Neutrophil (primary cell): Measurements from ENCODE around the gene PTRH2.

Experiments
- H3K27ac ChIP-seq: fragments of 200-600 bp; sonication (generic); 2 replicates; pipeline ENCODE4 v1.5.1; 2016; ENCODE audit warnings: mild to moderate bottlenecking, moderate library complexity
- H3K27me3 ChIP-seq: fragments of 200-600 bp; sonication (generic); 2 replicates; pipeline ENCODE4 v1.6.0; 2016; ENCODE audit warnings: mild to moderate bottlenecking
- H3K36me3 ChIP-seq: fragments of 200-600 bp; sonication (generic); 2 replicates; pipeline ENCODE4 v1.5.1; 2017
- H3K4me1 ChIP-seq, 2 experiments: fragments of 200-600 bp in 1 of 2; sonication (generic) in 1 of 2; 1 replicate in 1 of 2; 2 replicates in 1 of 2; pipeline versions ENCODE4 v1.5.1 to v1.6.1; 2013 to 2016; ENCODE audit warnings: low read depth in 1 of 2, low read length in 1 of 2, mild to moderate bottlenecking in 1 of 2, moderate library complexity in 1 of 2; ENCODE audit not compliant: control insufficient read depth in 1 of 2, insufficient read depth in 1 of 2
- H3K4me3 ChIP-seq, 2 experiments: fragments of 200-600 bp in 1 of 2; sonication (generic) in 1 of 2; 1 replicate in 1 of 2; 2 replicates in 1 of 2; pipeline ENCODE4 v1.5.1; 2013 to 2016; ENCODE audit warnings: low read depth in 1 of 2, low read length in 1 of 2, mild to moderate bottlenecking in 1 of 2, moderate library complexity in 1 of 2
- H3K9me3 ChIP-seq: fragments of 200-600 bp; sonication (generic); 2 replicates; pipeline ENCODE4 v1.5.1; 2016
- TF ChIP-seq, protein P1 (sequence below): fragments of 200-600 bp; sonication (generic); IDR thresholded peaks from 2 replicates; pipeline ENCODE4 v1.5.1; 2016; ENCODE audit warnings: antibody characterized with exemption

Gene PTRH2

GRCh38 chr17:59722623-59723022, 15.4 kb upstream of the PTRH2 start:
- H3K9me3 ChIP-seq, result no peaks in the 10 kb centered on the region
- peak overlapping the region in 1 of 2 experiments; percentile 72 for H3K4me3 ChIP-seq
- TF ChIP-seq, protein P1, sequence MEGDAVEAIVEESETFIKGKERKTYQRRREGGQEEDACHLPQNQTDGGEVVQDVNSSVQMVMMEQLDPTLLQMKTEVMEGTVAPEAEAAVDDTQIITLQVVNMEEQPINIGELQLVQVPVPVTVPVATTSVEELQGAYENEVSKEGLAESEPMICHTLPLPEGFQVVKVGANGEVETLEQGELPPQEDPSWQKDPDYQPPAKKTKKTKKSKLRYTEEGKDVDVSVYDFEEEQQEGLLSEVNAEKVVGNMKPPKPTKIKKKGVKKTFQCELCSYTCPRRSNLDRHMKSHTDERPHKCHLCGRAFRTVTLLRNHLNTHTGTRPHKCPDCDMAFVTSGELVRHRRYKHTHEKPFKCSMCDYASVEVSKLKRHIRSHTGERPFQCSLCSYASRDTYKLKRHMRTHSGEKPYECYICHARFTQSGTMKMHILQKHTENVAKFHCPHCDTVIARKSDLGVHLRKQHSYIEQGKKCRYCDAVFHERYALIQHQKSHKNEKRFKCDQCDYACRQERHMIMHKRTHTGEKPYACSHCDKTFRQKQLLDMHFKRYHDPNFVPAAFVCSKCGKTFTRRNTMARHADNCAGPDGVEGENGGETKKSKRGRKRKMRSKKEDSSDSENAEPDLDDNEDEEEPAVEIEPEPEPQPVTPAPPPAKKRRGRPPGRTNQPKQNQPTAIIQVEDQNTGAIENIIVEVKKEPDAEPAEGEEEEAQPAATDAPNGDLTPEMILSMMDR, result no peak
- H3K4me1 ChIP-seq, result peaks cover 66 to 87% of the 10 kb centered on the region in 2 experiments
- peak overlapping the region; percentile 98 for H3K27ac ChIP-seq
- peaks cover 2% of the 10 kb centered on the region for H3K36me3 ChIP-seq
- no peaks in the 10 kb centered on the region for H3K27me3 ChIP-seq

- Histone ChIP-seq H3K9me3 (no peaks in the 10 kb centered on the region), H3K27me3 (no peaks in the 10 kb centered on the region), H3K4me3 (no peak overlapping the region), H3K27ac (peak overlapping the region; percentile 50), H3K4me1 (peaks cover 50 to 74% of the 10 kb centered on the region in 2 experiments), H3K36me3 (peaks cover 9% of the 10 kb centered on the region)
- TF ChIP-seq, protein P1, result no peak
Observed at GRCh38 chr17:59719526-59719925, 12.3 kb upstream of the PTRH2 start.

DNA sequence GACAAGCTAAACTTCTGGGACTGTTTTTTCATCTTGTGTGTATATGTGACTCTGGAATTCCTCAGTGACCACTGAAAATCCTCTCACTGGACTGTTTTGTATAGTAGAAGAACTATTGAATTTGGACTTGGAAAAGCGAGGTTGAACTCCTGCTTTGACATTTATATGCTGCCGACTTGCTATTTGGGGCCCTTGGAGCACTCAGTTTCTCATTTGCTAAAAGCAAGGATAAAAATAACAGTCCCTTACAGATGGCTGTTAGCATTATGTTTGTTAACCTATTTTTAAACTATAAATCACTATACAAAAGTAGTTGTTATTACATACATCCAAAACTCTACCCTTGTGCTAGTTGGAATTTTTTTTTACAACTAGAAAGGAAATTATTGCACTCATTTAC, 9.2 kb upstream of the PTRH2 start:
- H3K27me3 ChIP-seq, result no peaks in the 10 kb centered on the region
- H3K27ac ChIP-seq, result peak overlapping the region; percentile 52
- H3K36me3 ChIP-seq, result peaks cover 15% of the 10 kb centered on the region
- no peaks in the 10 kb centered on the region for H3K9me3 ChIP-seq
- TF ChIP-seq, protein P1, result no peak
- no peak overlapping the region for H3K4me3 ChIP-seq
- H3K4me1 ChIP-seq, result peaks cover 48 to 72% of the 10 kb centered on the region in 2 experiments

DNA sequence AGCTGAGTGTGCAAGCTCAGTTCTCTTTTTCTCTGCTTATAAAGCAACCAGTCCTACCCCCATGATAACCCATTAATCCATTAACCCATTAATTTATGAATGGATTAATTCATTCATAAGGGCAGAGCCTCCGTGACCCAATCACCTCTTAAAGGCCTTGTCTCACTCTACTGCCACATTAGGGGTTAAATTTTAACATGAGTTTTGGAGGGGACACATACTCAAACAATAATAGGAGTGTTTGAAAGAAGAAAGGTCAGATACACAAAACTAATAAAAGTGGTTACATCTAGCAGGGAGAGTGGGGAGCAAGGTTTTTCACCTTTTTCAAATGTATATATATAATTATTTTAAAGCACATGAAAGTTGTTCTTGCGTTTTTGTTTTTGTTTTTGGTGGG, 7.0 kb upstream of the PTRH2 start:
- Histone ChIP-seq H3K4me1 (peaks cover 62 to 72% of the 10 kb centered on the region in 2 experiments), H3K27ac (peak overlapping the region; percentile 79), H3K27me3 (no peaks in the 10 kb centered on the region), H3K36me3 (peaks cover 22% of the 10 kb centered on the region), H3K9me3 (no peaks in the 10 kb centered on the region), H3K4me3 (no peak overlapping the region)
- TF ChIP-seq, protein P1, result no peak

DNA sequence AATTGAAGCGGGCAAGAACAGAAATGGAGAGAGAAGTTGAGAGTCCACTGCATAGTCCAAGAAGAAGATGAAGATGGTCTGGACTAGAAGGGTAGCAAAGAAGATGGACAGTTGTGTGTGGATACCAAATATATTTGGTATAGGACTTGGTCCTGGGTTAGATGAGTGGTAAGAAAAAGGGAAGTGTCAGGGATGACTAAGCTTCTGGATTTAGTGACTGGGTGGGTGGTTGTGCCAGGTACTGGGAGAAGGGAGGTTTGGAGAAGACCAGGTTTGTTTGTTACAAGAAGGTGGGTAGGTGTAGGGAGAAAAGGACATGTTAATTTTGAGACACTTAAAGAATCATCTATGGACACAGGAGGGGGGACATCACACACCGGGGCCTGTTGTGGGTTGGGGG, 5.6 kb upstream of the PTRH2 start:
- H3K27ac ChIP-seq, result peak overlapping the region; percentile 65
- H3K9me3 ChIP-seq, result no peaks in the 10 kb centered on the region
- peaks cover 67 to 76% of the 10 kb centered on the region in 2 experiments for H3K4me1 ChIP-seq
- TF ChIP-seq, protein P1, result no peak
- H3K27me3 ChIP-seq, result no peaks in the 10 kb centered on the region
- peak overlapping the region; percentile 25 to 83 for H3K4me3 ChIP-seq
- peaks cover 22% of the 10 kb centered on the region for H3K36me3 ChIP-seq

GRCh38 chr17:59711936-59712335, 4.7 kb upstream of the PTRH2 start:
- peak overlapping the region in 1 of 2 experiments; percentile 83 for H3K4me3 ChIP-seq
- H3K4me1 ChIP-seq, result peaks cover 68 to 79% of the 10 kb centered on the region in 2 experiments
- no peaks in the 10 kb centered on the region for H3K27me3 ChIP-seq
- TF ChIP-seq, protein P1, result no peak
- peaks cover 14% of the 10 kb centered on the region for H3K36me3 ChIP-seq
- peak overlapping the region; percentile 65 for H3K27ac ChIP-seq
- H3K9me3 ChIP-seq, result no peaks in the 10 kb centered on the region
